GM20431 (cell line): ENCODE measurements around the gene CREB5.

Source experiments
- in situ Hi-C: fragments of 300-500 bp; cut with MseI, MboI; formaldehyde crosslinking; loops from one replicate; pipeline ENCODE4 v1.15.0; 2020; ENCODE audit warnings: low sequenced_read_pairs; ENCODE audit not compliant: unreplicated experiment

Gene CREB5

DNA sequence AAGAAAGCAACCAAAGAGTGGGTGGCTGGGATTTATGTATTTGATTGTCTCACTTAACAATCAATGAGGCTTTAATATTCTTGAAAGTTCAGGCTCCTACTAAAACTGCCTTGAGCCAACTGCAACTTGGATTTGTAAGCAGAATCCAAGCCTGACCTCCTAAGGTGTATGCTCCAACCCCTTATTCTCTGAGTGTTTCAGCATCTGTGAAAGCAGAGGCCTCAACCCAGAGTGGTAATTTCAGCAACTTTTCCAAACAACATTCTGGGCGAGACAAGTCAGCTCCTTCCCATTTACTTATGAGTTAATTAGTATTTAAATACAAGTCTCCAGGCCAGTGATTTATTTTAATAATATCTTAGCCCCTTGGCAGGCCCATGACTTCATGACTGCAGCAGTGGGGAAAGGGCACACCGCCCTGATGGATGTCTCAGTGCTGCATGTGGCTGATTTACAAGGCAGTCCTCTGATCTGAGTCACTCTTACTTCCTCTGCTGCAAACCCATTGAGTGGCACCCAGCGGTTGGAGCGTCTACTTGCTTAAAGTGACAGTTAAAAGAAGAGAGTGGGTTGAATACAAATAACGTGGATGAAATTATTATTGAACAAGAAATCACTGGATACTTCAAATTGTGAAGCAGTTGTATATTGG lies 336.7 kb downstream of the CREB5 start:
- in situ Hi-C loops: no loop called here

DNA sequence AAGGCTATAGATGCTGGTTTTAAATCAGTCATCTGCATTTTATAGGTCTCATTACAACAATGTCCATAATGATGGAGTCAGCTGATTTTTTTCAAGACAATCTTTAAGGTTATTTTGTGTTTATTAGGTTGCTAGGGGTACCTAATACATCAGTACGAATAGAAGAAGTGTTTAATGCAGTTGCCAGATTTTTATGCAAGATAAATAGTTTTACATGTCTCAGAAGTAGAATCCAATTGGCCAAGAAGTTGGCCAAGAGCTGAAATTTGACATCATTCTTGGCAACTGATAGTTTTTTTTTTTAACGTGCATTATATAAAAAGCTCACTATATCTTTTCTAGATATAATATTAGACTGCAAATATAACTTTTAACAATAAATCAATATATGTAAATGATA lies 337.3 kb downstream of the CREB5 start:
- in situ Hi-C loops: no loop called here

GRCh38 chr7:28750981-28751380 lies 338.7 kb downstream of the CREB5 start:
- in situ Hi-C loops: no loop called here

DNA sequence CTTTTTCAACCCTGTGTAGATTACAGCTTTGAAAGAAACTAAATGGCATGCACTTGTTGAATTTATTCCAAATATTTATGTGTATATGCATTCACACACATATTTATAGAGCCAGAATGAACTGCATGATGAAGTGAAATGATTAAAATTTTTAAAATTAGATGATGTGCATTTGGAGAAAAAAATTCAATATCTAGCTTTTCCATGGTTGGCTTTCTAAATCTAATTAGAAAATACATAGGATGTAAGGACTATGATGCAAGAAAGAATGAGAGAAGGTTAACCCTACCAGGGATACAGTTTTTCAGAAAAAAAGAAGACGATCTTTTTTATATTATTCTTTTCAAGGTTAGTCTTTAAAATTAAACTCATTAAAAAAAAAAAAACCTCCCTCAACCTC lies 341.3 kb downstream of the CREB5 start:
- in situ Hi-C loops: no loop called here

DNA sequence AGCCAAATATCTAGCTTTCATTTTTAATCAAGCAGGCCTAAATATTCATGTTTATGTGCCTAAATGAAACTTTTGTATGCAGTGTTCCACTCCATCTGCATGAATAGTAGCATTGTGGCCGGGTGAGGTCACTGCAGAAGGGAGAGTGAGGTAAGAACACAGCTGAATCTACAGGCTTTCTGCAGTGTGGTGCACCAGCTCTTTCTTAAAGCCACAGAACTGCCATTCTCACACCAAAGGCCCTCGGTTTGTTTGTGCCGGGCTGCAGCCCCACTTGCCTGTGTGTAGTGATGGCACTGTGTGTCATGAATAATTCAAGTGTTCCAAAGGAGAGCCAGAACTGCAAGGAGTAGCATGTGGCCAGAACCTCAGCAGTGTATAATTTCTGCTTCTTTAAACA lies 341.7 kb downstream of the CREB5 start:
- in situ Hi-C loops: no loop called here

- in situ Hi-C loops: no loop called here
These were observed 342.1 kb downstream of the CREB5 start for GRCh38 chr7:28754447-28754846.

- in situ Hi-C loops: no loop called here
These were observed 342.9 kb downstream of the CREB5 start for GRCh38 chr7:28755255-28755654.

- in situ Hi-C loops: no loop called here
These were observed 345.9 kb downstream of the CREB5 start for GRCh38 chr7:28758186-28758585.

DNA sequence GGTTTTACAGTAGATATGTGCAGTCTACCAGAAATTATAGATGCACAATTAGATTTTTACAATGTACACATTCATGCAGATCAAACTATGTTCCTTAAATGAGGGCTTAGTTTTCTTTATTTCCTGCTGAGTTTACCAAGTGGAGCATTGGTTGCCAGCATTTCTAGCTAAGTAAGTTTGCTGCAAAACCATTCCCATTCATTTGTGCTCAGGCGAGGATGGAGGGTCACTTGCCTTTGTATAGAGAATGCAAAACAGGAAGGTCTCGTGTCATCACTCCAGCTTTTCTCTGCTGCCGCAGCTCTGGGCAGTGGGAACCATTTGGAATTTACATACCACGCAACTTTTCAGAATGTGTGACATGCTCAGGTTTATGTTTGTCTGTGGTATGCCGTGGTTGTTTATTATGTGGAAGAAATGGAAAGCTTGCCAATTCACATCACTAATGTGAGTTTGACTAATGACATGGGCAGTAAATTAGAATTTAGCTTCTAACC lies 347.2 kb downstream of the CREB5 start:
- in situ Hi-C loops: no loop called here

DNA sequence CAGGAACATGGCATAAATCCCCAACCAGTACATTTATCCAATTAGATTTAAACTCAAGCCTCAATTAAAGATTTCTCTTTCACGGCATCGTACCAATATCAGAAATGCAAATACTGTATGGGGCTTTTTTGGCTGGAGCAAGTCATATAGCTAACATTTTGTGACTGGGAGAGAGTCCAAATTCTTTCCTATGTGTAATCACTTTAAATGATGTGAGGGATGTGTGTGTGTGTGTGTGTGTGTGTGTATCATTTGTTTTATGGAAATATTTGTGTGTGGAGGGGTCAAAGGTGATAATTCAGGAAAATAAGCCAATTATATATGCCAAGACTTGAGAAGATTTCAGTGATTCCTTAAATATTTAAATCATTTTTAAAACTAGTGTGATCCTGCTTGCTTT lies 349.2 kb downstream of the CREB5 start:
- in situ Hi-C loops: no loop called here

DNA sequence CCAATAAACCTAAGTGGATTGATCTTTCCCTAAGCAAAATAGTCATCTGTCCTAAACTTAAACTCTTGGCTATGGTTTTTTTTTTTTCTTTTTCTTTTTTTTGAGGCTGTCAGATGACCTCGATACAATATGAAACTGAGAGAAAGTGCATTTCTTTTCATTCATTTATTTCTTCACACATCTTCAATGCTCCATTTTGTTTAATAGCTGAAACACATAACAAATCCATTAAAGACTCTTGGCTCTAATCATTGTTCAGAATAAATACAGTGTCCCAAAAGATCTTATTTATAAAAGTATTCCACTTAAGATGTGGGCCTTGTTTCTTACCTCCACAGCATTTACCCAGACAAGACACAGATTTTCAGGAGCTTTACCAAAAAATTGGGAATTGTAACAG lies 350.3 kb downstream of the CREB5 start:
- in situ Hi-C loops: no loop called here

DNA sequence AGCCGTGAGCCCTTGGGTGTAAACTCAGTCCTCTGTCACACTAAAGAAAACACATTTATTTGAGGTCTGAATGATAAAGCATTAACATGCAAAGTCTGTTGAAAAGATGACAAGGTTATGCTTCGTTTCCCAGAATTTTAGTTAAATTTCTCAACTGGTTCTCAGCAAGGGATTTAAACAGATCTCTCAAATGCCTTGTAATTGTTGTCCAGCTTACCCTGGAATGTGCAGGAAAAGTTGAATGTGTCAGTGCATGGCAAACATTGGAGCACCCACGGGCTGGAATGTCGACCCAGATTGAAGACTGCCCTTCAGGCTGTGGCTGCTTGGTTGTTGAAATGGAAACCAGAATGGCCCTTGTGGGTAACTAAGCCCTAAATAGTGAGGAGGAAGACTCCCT lies 354.0 kb downstream of the CREB5 start:
- in situ Hi-C loops: no loop called here

DNA sequence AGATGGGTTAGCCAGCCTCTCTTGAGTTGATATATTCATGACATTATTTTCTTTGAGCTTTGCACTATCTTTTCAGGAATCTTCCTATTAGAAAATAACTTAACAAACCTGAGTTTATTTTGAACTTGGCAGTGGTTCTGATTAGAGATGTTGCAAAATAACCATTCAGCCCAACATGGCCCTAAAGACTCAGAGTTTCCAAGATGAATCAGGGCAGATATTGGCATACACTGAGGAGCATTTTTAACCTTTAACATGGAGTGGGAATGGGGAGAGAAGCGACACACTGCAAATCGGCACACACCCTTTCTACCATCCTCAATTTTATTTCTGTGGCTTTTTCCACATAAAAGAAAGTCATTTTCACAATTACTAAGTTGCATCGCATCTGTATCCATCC lies 355.0 kb downstream of the CREB5 start:
- in situ Hi-C loops: no loop called here

DNA sequence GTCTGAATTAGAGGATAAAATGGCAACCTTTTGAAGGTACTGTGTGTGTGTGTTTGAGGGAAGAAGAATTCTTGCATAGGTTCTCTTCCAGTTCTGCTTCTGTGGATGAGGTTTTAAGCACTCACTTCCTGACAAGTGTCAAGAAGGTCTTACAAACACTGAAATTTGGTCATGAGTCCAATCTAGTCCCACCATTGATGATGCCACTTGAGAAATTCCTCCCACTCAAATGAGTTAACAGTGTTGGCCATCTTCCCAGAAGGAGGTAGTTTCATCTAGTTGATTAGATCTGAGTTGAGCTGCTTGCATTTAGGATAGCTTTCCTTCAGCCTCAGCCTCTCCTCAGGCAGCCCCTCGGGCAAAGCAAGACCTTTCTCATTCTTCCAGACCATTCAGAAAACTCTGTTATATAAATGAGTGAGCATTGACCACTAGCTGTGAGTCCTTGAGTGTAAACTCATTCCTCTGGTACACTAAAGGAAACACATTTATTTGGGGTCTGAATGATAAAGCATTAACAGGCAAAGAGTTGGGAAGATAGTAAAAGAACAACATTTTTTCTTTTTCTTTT lies 356.3 kb downstream of the CREB5 start:
- in situ Hi-C loops: no loop called here

GRCh38 chr7:28771906-28772622 lies 359.7 kb downstream of the CREB5 start:
- in situ Hi-C loops: no loop called here

GRCh38 chr7:28773423-28774145 lies 361.3 kb downstream of the CREB5 start:
- in situ Hi-C loops: no loop called here

- in situ Hi-C loops: no loop called here
These were observed 362.1 kb downstream of the CREB5 start for GRCh38 chr7:28774261-28774988.

- in situ Hi-C loops: no loop called here
These were observed 364.3 kb downstream of the CREB5 start for GRCh38 chr7:28776463-28777157.

DNA sequence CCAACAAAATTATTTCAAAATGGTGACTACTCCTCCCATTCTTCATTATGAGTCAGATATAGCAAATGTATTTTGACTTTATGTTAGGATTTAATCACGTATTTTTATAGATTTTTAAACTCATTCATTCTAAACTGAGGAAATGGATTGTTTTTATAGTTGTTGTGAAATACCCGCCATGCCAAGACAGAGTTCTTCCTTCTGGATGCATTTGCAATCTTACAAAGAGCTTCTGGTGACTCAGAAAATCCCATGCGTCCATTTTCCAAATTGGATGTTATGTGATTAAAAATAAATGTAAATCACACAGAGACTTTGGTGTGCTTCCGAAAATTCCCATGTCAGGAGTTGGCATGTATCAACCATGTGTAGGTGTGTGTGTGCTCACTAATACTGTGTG lies 366.5 kb downstream of the CREB5 start:
- in situ Hi-C loops: no loop called here

- in situ Hi-C loops: no loop called here
These were observed 367.6 kb downstream of the CREB5 start for GRCh38 chr7:28779954-28780353.
